ENCODE data around the gene PTDSS2.

GRCh38 chr11:459511-460220, 9.6 kb downstream of the PTDSS2 start:
- no peak for TF ChIP-seq E2F6 (IDR thresholded peaks at IDR 0.05; ENCODE audit: borderline replicate concordance, low read depth)
- no peak for TF ChIP-seq POLR2A (IDR thresholded peaks at IDR 0.05; ENCODE audit: low read length)
- no peak for TF ChIP-seq JUN (IDR thresholded peaks at IDR 0.05)
- TF ChIP-seq CTCF (IDR thresholded peaks at IDR 0.05), result no peak
- TF ChIP-seq MAX (IDR thresholded peaks at IDR 0.05), result no peak
- TF ChIP-seq USF2 (IDR thresholded peaks at IDR 0.05), result no peak
- no peak for TF ChIP-seq RCOR1 (IDR thresholded peaks at IDR 0.05; ENCODE audit: low read depth, low read length)
- TF ChIP-seq KDM5A (IDR thresholded peaks at IDR 0.05), result no peak
- TF ChIP-seq SMC3 (IDR thresholded peaks at IDR 0.05), result no peak
- no peak for TF ChIP-seq RAD21 (conservative IDR thresholded peaks at IDR 0.05 in 1 of 2, IDR thresholded peaks at IDR 0.05 in 1 of 2)
- no peak for TF ChIP-seq PBX3 (IDR thresholded peaks at IDR 0.05)
- TF ChIP-seq CEBPB (IDR thresholded peaks at IDR 0.05), result no peak
